Gastrocnemius medialis (tissue), 4 donors: Measurements from ENCODE around the gene TRABD2A. TPM values are rescaled to one million over a fixed set of nuclear protein-coding genes. Genes with fewer than 3 reads are reported as not detected.

Source experiments
- ATAC-seq, 2 donors: fragments of 150-250 bp; one replicate each; pipeline ENCODE4 v1.9.1; 2016
- DNase-seq, 2 donors: peaks; one replicate each; pipeline ENCODE4 v3.0.0-alpha.2; 2019
- H3K27ac ChIP-seq, 4 donors: fragments of 200-600 bp; sonication (generic); 1 replicate in 1 of 4; 2 replicates in 3 of 4; pipeline ENCODE4 v1.5.1; 2016 to 2018; ENCODE audit warnings: mild to moderate bottlenecking in 2 of 4, moderate library complexity in 1 of 4
- H3K27me3 ChIP-seq, 3 donors: fragments of 200-600 bp; sonication (generic) in 2 of 3; 1 replicate in 1 of 3; 2 replicates in 2 of 3; pipeline versions ENCODE4 v1.5.1 to v1.6.0; 2016 to 2019; ENCODE audit warnings: mild to moderate bottlenecking in 1 of 3, moderate library complexity in 1 of 3
- H3K36me3 ChIP-seq, 2 donors: fragments of 200-600 bp; sonication (generic) in 1 of 2; one replicate each; pipeline ENCODE4 v1.5.1; 2017 to 2018
- H3K4me1 ChIP-seq, 2 donors: fragments of 200-600 bp; sonication (generic) in 1 of 2; one replicate each; pipeline ENCODE4 v1.5.1; 2016 to 2017; ENCODE audit warnings: mild to moderate bottlenecking in 2 of 2
- H3K4me3 ChIP-seq, 4 donors: fragments of 200-600 bp; sonication (generic) in 3 of 4; 1 replicate in 1 of 4; 2 replicates in 3 of 4; pipeline ENCODE4 v1.5.1; 2016 to 2019; ENCODE audit warnings: mild to moderate bottlenecking in 2 of 4
- H3K9me3 ChIP-seq, 3 donors: fragments of 200-600 bp; sonication (generic) in 2 of 3; 1 replicate in 1 of 3; 2 replicates in 2 of 3; pipeline ENCODE4 v1.5.1; 2016 to 2019
- CTCF ChIP-seq, 5 experiments: fragments of 450-650 bp in 3 of 5; fragments of 200-600 bp in 2 of 5; sonication (generic) in 2 of 5; IDR thresholded peaks in 4 of 5; conservative IDR thresholded peaks in 1 of 5; 1 replicate in 4 of 5; 2 replicates in 1 of 5; pipeline ENCODE4 v1.5.1; 2016 to 2019; ENCODE audit warnings: antibody characterized with exemption in 5 of 5, mild to moderate bottlenecking in 3 of 5, moderate library complexity in 3 of 5
- POLR2A ChIP-seq, 2 donors: fragments of 450-650 bp; IDR thresholded peaks; one replicate each; pipeline ENCODE4 v1.6.1; 2017; ENCODE audit warnings: antibody characterized with exemption in 2 of 2, mild to moderate bottlenecking in 2 of 2, moderate library complexity in 2 of 2
- in situ Hi-C, 4 donors: fragments of 200-750 bp; cut with MboI; loops; one replicate each; pipeline versions ENCODE4 v1.15.0 to v1.8.0; 2017; ENCODE audit warnings: low sequenced_read_pairs in 4 of 4
- intact Hi-C: fragments of 100-400 bp; cut with DNase I; formaldehyde crosslinking; loops from one replicate; pipeline ENCODE4 v1.15.1; 2023; ENCODE audit warnings: low total_unique reads
- total RNA-seq, 4 donors: library from RNA; depleted of rRNA; stranded (reverse); fragments of >200 nt; gene quantifications; one replicate each; pipeline versions ENCODE4 v1.1.0 to v1.2.3, GENCODE V29; 2016

Gene TRABD2A
- total RNA-seq, 4 donors from 2014 or later, result 0.27 to 0.97 (median 0.64) TPM

DNA sequence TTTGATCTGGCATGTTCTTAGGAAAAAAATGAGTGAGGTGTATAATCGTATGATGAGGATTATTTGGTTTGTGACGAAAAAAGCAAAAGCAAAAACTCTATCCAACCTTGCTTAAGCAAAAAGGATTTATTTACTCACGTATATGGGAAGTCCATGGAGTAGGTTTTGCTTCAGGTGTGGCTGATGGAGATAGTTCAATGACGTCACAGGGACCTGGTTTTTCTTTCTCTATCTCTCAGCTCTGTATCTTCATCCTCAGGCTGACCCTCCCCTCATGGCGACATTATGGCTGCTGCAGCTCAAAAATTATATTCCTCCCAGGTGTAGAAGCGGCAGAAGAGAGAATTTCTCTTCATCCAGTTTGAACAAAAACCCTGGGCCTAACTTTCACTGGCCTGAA lies 33.5 kb upstream of the TRABD2A start:
- H3K4me3 ChIP-seq, result no peak overlapping the region
- H3K9me3 ChIP-seq, result no peaks in the 10 kb centered on the region
- ATAC-seq (no peak), DNase-seq (no peak)
- peaks cover 0 to under 1% of the 10 kb centered on the region in 2 donors for H3K4me1 ChIP-seq
- H3K27me3 ChIP-seq, result no peaks in the 10 kb centered on the region
- no peaks in the 10 kb centered on the region for H3K36me3 ChIP-seq
- in situ Hi-C loops (loop anchor here in 1 of 4 donors (25.0 kb wide), 1 partner anchor 348 kb away; no protein-coding TSS in a partner anchor), intact Hi-C loops (no loop called here)
- H3K27ac ChIP-seq, result no peak overlapping the region
- TF ChIP-seq POLR2A (IDR thresholded peaks at IDR 0.05) (no peak), CTCF (IDR thresholded peaks at IDR 0.05 in 4 of 5, conservative IDR thresholded peaks at IDR 0.05 in 1 of 5) (no peak)

DNA sequence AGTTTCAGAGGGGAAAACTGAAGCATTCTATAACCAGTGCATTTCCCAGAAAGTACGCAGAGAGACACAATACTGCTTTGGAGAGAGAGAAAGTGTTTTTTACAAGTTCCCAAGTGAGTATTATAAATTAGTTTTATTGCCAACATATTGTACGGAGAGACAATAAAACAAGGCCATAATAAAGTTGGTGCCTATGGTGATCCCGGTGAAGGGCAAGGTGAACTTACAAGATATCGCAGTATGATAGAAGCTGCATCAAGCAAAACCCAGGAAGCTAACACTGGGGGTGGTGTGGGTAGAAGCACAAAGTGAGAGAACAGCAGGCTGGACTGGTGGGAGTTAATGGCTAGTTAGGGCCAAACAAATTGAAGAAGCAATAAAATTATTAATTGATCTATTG lies 32.1 kb upstream of the TRABD2A start:
- Histone ChIP-seq H3K27ac (no peak overlapping the region), H3K4me1 (no peaks in the 10 kb centered on the region), H3K9me3 (no peaks in the 10 kb centered on the region), H3K27me3 (no peaks in the 10 kb centered on the region), H3K4me3 (no peak overlapping the region), H3K36me3 (no peaks in the 10 kb centered on the region)
- ATAC-seq (no peak), DNase-seq (no peak)
- in situ Hi-C loops (loop anchor here in 1 of 4 donors (25.0 kb wide), 1 partner anchor 349 kb away; no protein-coding TSS in a partner anchor), intact Hi-C loops (no loop called here)
- TF ChIP-seq POLR2A (IDR thresholded peaks at IDR 0.05), result no peak
- no peak for TF ChIP-seq CTCF (IDR thresholded peaks at IDR 0.05 in 4 of 5, conservative IDR thresholded peaks at IDR 0.05 in 1 of 5)

GRCh38 chr2:84911135-84911678 lies 30.3 kb upstream of the TRABD2A start:
- in situ Hi-C loops, result loop anchor here in 1 of 4 donors (25.0 kb wide), 1 partner anchor 351 kb away; no protein-coding TSS in a partner anchor
- Histone ChIP-seq H3K4me3 (no peak overlapping the region), H3K36me3 (no peaks in the 10 kb centered on the region), H3K4me1 (peaks cover 0 to 5% of the 10 kb centered on the region in 2 donors), H3K9me3 (no peaks in the 10 kb centered on the region), H3K27ac (no peak overlapping the region), H3K27me3 (peaks cover 0 to 2% (median 0%) of the 10 kb centered on the region in 3 donors)
- no peak for TF ChIP-seq CTCF (IDR thresholded peaks at IDR 0.05 in 4 of 5, conservative IDR thresholded peaks at IDR 0.05 in 1 of 5)
- no peak for TF ChIP-seq POLR2A (IDR thresholded peaks at IDR 0.05)
- no peak for DNase-seq
- no peak for ATAC-seq
- intact Hi-C loops, result no loop called here

DNA sequence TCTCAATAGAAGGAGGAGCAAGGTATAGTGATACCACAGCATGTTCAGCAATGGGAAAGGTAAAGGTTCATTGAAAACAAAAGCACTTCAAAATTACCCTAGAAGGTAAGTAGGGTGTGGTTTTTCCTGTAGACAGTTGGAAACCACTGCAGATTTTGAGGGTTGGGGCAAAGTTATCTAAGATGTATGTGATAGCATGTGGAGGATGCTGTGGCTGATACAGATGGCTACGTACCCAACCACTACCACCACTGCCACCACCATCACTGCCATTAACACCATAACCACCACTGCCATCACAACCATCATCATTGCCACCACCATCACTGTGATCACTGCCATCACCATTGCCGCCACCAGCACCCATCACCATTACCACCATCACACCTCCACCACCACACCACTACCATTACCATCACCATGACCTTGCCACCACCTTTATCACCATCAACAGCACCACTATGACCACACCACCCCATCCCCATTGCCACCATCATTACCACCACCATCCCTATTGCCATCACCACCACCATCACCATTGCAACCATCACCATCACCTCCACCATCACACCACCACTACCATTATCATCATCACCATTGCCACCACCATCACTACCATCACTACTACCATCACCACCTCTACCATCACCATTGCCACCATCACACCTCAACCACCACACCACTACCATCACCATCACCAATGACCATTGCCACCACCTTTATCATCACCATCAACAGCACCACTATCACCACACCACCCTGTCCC lies 28.2 kb upstream of the TRABD2A start:
- Histone ChIP-seq H3K9me3 (no peaks in the 10 kb centered on the region), H3K27ac (no peak overlapping the region), H3K4me1 (peaks cover 4 to 18% of the 10 kb centered on the region in 2 donors), H3K27me3 (peaks cover 0 to 8% (median 0%) of the 10 kb centered on the region in 3 donors), H3K4me3 (no peak overlapping the region), H3K36me3 (no peaks in the 10 kb centered on the region)
- DNase-seq (no peak), ATAC-seq (no peak)
- intact Hi-C loops, result no loop called here
- TF ChIP-seq POLR2A (IDR thresholded peaks at IDR 0.05), result no peak
- TF ChIP-seq CTCF (IDR thresholded peaks at IDR 0.05 in 4 of 5, conservative IDR thresholded peaks at IDR 0.05 in 1 of 5), result no peak
- in situ Hi-C loops, result loop anchor here in 1 of 4 donors (25.0 kb wide), 1 partner anchor 353 kb away; no protein-coding TSS in a partner anchor
